Measurements from ENCODE around the gene SMYD3. TPM values are rescaled to one million over a fixed set of nuclear protein-coding genes. Genes with fewer than 3 reads are reported as not detected.
"Not testable (repeated sequence)": the region's sequence is repeated elsewhere in the genome, so short reads cannot be mapped to it uniquely, and the experiment has no call there.

SMYD3 gene
- total RNA-seq, 5 donors from 2014 or later (not counting 1 experiment from before 2014, with no cell fraction given) = 17.7 to 37.8 (median 21.9) TPM

DNA sequence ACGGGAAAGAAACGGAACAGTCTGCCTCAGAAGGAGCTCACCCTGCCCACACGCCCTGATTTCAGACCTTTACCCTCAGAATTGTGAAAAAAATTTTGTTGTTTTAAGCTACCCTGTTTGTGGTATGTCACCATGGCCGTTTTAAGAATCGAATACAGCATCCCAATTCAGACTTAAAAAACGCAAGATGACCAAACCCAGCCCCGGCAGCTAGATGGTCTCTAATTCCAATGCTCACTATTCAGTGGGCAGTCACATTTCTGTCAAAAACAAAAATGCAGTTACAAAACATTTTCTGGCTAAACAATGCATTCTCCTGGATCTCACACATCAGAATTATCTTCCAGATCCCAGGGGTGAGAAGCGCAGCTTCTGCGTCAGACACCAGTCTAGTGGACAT lies 527.5 kb downstream of the SMYD3 start:
- CTCF ChIA-PET = interaction anchor here in 1 of 2 donors (0.7 kb wide), 1 partner anchor 1185 kb away, joined by 4 read pairs; no protein-coding TSS in a partner anchor
- H3K36me3 Mint-ChIP-seq = peaks cover 20% of the 10 kb centered on the region

DNA sequence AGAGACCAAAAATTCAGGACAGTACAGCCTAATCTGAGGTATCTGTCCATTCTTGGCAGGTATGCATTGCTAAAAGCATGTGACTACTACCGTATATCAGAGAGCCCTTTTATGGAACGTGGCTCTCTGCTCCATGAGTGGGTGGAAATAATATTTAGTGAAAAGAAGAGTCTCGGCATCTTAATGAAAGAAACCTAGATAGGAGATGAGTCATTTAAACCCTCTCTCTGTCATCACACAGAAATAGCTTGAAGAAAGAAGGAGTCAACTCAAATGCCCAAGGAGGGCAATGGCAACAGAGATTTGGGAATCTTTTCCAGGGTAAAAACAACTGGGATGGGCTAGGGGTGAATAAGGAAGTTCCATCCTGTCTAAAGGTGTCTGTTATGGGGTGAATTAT lies 528.2 kb downstream of the SMYD3 start:
- H3K27me3 ChIP-seq (replicated peaks in 1 of 2; ENCODE audit: control insufficient read depth in 2 of 2, extremely low read depth in 1 of 2, insufficient read depth in 2 of 2, low read length in 1 of 2) = no peaks in the 10 kb centered on the region
- H3K4me3 ChIP-seq (ENCODE audit: control insufficient read depth in 1 of 2, extremely low read depth in 1 of 2, low read length in 1 of 2) = no peak overlapping the region
- Mint-ChIP-seq H3K4me3 (no peak overlapping the region), H3K27ac (no peak overlapping the region), H3K36me3 (peaks cover 24% of the 10 kb centered on the region), H3K9me3 (no peaks in the 10 kb centered on the region), H3K27me3 (no peaks in the 10 kb centered on the region), H3K4me1 (no peaks in the 10 kb centered on the region)
- no peaks in the 10 kb centered on the region for H3K36me3 ChIP-seq (ENCODE audit: control insufficient read depth in 2 of 2, extremely low read depth in 1 of 2, insufficient read depth in 1 of 2, low read length in 1 of 2)
- no CpG with 5 or more reads among the region's 3 CpGs for WGBS (ENCODE audit: insufficient coverage)
- CTCF ChIA-PET = interaction anchor here in 1 of 2 donors (0.7 kb wide), 1 partner anchor 1185 kb away, joined by 4 read pairs; no protein-coding TSS in a partner anchor
- no peaks in the 10 kb centered on the region for H3K4me1 ChIP-seq (ENCODE audit: control insufficient read depth in 1 of 2, extremely low read depth in 1 of 2, insufficient read depth in 2 of 2, low read length in 2 of 2)
- ATAC-seq (replicated peaks in 1 of 4) = no peak
- no peak for DNase-seq
- H3K9me3 ChIP-seq = no peaks in the 10 kb centered on the region
- POLR2A ChIA-PET = no interaction called here
- no peak overlapping the region for H3K27ac ChIP-seq (ENCODE audit: low read length)

More for the DNA sequence above, 527.5 kb downstream of the SMYD3 start:
- Mint-ChIP-seq H3K27me3 (no peaks in the 10 kb centered on the region), H3K4me1 (no peaks in the 10 kb centered on the region), H3K9me3 (no peaks in the 10 kb centered on the region), H3K27ac (no peak overlapping the region), H3K4me3 (no peak overlapping the region)
- Histone ChIP-seq H3K27ac (ENCODE audit: low read length) (no peak overlapping the region), H3K9me3 (no peaks in the 10 kb centered on the region), H3K36me3 (ENCODE audit: control insufficient read depth in 2 of 2, extremely low read depth in 1 of 2, insufficient read depth in 1 of 2, low read length in 1 of 2) (no peaks in the 10 kb centered on the region), H3K4me3 (ENCODE audit: control insufficient read depth in 1 of 2, extremely low read depth in 1 of 2, low read length in 1 of 2) (no peak overlapping the region), H3K4me1 (ENCODE audit: control insufficient read depth in 1 of 2, extremely low read depth in 1 of 2, insufficient read depth in 2 of 2, low read length in 2 of 2) (no peaks in the 10 kb centered on the region), H3K27me3 (replicated peaks in 1 of 2; ENCODE audit: control insufficient read depth in 2 of 2, extremely low read depth in 1 of 2, insufficient read depth in 2 of 2, low read length in 1 of 2) (no peaks in the 10 kb centered on the region)
- WGBS (ENCODE audit: insufficient coverage) = 80% methylated on average over 7 of the region's 9 CpGs
- POLR2A ChIA-PET = no interaction called here
- DNase-seq (no peak), ATAC-seq (replicated peaks in 1 of 4) (no peak)

DNA sequence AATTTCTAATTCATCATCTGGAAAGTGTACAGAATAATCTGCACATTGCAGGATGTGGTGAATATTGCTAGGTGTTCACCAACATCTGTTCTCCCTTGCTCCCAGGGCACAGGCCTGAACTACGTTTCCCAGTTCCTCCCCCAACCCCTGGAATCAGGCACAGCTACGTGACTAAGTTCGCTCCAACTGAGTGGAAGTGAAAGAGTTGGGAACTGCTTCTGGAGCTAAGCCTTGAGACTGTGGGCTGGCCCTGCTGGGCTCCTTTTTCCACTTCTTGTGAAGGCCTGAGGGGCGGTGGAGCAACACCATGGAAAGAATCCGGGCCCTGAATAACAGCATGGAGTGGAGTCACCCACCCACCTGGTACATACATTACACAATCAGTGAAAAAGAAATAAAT lies 534.6 kb downstream of the SMYD3 start:
- DNase-seq (no peak), ATAC-seq (replicated peaks in 1 of 4) (no peak)
- Mint-ChIP-seq H3K9me3 (no peaks in the 10 kb centered on the region), H3K4me1 (peaks cover 0 to 5% (median 0%) of the 10 kb centered on the region in 3 donors), H3K36me3 (peaks cover 12% of the 10 kb centered on the region), H3K27ac (no peak overlapping the region), H3K4me3 (no peak overlapping the region), H3K27me3 (no peaks in the 10 kb centered on the region)
- Histone ChIP-seq H3K36me3 (ENCODE audit: control insufficient read depth in 2 of 2, extremely low read depth in 1 of 2, insufficient read depth in 1 of 2, low read length in 1 of 2) (no peaks in the 10 kb centered on the region), H3K27ac (ENCODE audit: low read length) (no peak overlapping the region), H3K4me3 (ENCODE audit: control insufficient read depth in 1 of 2, extremely low read depth in 1 of 2, low read length in 1 of 2) (no peak overlapping the region), H3K4me1 (ENCODE audit: control insufficient read depth in 1 of 2, extremely low read depth in 1 of 2, insufficient read depth in 2 of 2, low read length in 2 of 2) (no peaks in the 10 kb centered on the region), H3K9me3 (no peaks in the 10 kb centered on the region), H3K27me3 (replicated peaks in 1 of 2; ENCODE audit: control insufficient read depth in 2 of 2, extremely low read depth in 1 of 2, insufficient read depth in 2 of 2, low read length in 1 of 2) (no peaks in the 10 kb centered on the region)
- ChIA-PET CTCF (no interaction called here), POLR2A (no interaction called here)
- no CpG with 5 or more reads among the region's 5 CpGs for WGBS (ENCODE audit: insufficient coverage)

DNA sequence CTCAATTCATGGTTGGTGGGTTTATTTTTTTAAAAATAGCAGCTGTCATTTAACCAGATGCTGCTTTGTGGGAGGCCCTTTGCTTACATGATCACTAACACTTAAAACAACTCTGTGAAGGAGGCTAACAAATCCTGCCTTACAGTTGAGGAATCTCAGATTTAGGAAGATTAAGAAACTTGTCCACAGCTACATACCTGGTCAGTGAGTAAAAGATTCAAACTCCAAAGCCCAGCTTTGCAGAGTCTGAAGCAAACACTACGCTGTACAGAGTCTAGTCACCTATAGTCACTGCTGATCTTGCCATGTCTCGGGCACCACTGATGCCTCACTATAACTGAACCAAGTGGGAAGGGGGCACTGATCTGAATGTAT lies 535.4 kb downstream of the SMYD3 start:
- ChIA-PET CTCF (no interaction called here), POLR2A (no interaction called here)
- H3K27ac ChIP-seq (ENCODE audit: low read length) = no peak overlapping the region
- H3K4me3 ChIP-seq (ENCODE audit: control insufficient read depth in 1 of 2, extremely low read depth in 1 of 2, low read length in 1 of 2) = no peak overlapping the region
- no peaks in the 10 kb centered on the region for H3K9me3 ChIP-seq
- no peaks in the 10 kb centered on the region for H3K4me1 ChIP-seq (ENCODE audit: control insufficient read depth in 1 of 2, extremely low read depth in 1 of 2, insufficient read depth in 2 of 2, low read length in 2 of 2)
- ATAC-seq (replicated peaks in 1 of 4) (no peak), DNase-seq (no peak)
- H3K36me3 ChIP-seq (ENCODE audit: control insufficient read depth in 2 of 2, extremely low read depth in 1 of 2, insufficient read depth in 1 of 2, low read length in 1 of 2) = no peaks in the 10 kb centered on the region
- no CpG with 5 or more reads among the region's 2 CpGs for WGBS (ENCODE audit: insufficient coverage)
- no peaks in the 10 kb centered on the region for H3K27me3 ChIP-seq (replicated peaks in 1 of 2; ENCODE audit: control insufficient read depth in 2 of 2, extremely low read depth in 1 of 2, insufficient read depth in 2 of 2, low read length in 1 of 2)
- Mint-ChIP-seq H3K36me3 (peaks cover 13% of the 10 kb centered on the region), H3K4me3 (no peak overlapping the region), H3K27ac (no peak overlapping the region), H3K27me3 (no peaks in the 10 kb centered on the region), H3K9me3 (no peaks in the 10 kb centered on the region), H3K4me1 (peaks cover 0 to 5% (median 0%) of the 10 kb centered on the region in 3 donors)

DNA sequence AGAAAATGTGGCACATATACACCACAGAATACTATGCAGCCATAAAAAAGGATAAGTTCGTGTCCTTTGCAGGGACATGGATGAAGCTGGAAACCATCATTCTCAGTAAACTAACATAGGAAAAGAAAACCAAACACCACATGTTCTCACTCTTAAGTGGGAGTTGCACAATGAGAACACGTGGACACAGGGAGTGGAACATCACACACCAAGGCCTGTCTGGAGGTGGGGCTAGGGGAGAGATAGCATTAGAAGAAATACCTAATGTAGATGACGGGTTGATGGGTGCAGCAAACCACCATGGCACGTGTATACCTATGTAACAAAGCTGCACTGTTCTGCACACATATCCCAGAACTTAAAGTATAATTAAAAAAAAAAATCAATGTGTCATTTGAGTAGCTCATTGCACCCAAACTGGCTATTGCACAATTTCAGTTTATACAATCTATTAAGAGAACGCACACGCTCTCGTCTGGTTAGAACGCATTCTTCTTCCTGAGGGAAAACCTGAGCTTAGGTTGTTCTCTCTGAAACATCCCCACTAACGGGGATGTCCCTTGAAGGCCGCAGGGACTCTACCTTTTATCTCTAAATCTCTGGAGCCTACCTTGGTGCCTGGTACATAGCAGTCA lies 535.9 kb downstream of the SMYD3 start:
- H3K27ac ChIP-seq (ENCODE audit: low read length); DNase-seq; POLR2A ChIA-PET; H3K27ac Mint-ChIP-seq; H3K36me3 ChIP-seq (ENCODE audit: control insufficient read depth in 2 of 2, extremely low read depth in 1 of 2, insufficient read depth in 1 of 2, low read length in 1 of 2); H3K27me3 ChIP-seq (replicated peaks in 1 of 2; ENCODE audit: control insufficient read depth in 2 of 2, extremely low read depth in 1 of 2, insufficient read depth in 2 of 2, low read length in 1 of 2); H3K4me1 Mint-ChIP-seq; H3K27me3 Mint-ChIP-seq; CTCF ChIA-PET; H3K9me3 ChIP-seq; H3K9me3 Mint-ChIP-seq; H3K4me1 ChIP-seq (ENCODE audit: control insufficient read depth in 1 of 2, extremely low read depth in 1 of 2, insufficient read depth in 2 of 2, low read length in 2 of 2); H3K4me3 Mint-ChIP-seq; ATAC-seq (replicated peaks in 1 of 4); H3K4me3 ChIP-seq (ENCODE audit: control insufficient read depth in 1 of 2, extremely low read depth in 1 of 2, low read length in 1 of 2): not testable (repeated sequence)
- peaks cover 13% of the 10 kb centered on the region for H3K36me3 Mint-ChIP-seq
- WGBS (ENCODE audit: insufficient coverage) = no CpG with 5 or more reads among the region's 10 CpGs

DNA sequence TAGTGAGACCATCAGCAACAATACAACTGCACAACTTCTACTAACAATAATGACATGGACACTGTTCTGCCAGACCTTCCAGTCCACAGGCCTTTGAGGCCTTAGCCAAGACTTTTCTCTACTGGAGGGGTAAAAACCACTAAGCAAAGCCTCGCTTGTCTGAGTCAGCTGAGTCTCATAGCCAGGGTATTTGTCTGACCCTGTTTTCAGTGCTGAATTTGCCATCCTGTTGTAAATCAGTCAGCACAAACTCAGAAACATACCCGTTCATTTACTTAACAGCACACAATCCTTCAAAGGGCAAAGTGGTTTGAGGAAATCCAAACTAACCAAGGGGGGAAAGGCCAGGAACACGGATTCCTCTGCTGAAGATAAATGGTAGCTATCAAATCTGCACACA lies 537.8 kb downstream of the SMYD3 start:
- Mint-ChIP-seq H3K27ac (no peak overlapping the region), H3K27me3 (no peaks in the 10 kb centered on the region), H3K4me3 (no peak overlapping the region), H3K4me1 (peaks cover 0 to 5% (median 0%) of the 10 kb centered on the region in 3 donors), H3K9me3 (no peaks in the 10 kb centered on the region), H3K36me3 (peaks cover 12% of the 10 kb centered on the region)
- Histone ChIP-seq H3K27me3 (replicated peaks in 1 of 2; ENCODE audit: control insufficient read depth in 2 of 2, extremely low read depth in 1 of 2, insufficient read depth in 2 of 2, low read length in 1 of 2) (no peaks in the 10 kb centered on the region), H3K9me3 (no peaks in the 10 kb centered on the region), H3K27ac (ENCODE audit: low read length) (no peak overlapping the region), H3K4me1 (ENCODE audit: control insufficient read depth in 1 of 2, extremely low read depth in 1 of 2, insufficient read depth in 2 of 2, low read length in 2 of 2) (no peaks in the 10 kb centered on the region), H3K36me3 (ENCODE audit: control insufficient read depth in 2 of 2, extremely low read depth in 1 of 2, insufficient read depth in 1 of 2, low read length in 1 of 2) (no peaks in the 10 kb centered on the region), H3K4me3 (ENCODE audit: control insufficient read depth in 1 of 2, extremely low read depth in 1 of 2, low read length in 1 of 2) (no peak overlapping the region)
- 100% methylated on average over 1 of the region's 3 CpGs for WGBS (ENCODE audit: insufficient coverage)
- DNase-seq = no peak
- no peak for ATAC-seq (replicated peaks in 1 of 4)
- ChIA-PET POLR2A (no interaction called here), CTCF (interaction anchor here in 1 of 2 donors (0.5 kb wide), 1 partner anchor 45 kb away, joined by 3 read pairs; no protein-coding TSS in a partner anchor)
